HUDEP-2 (cell line): ENCODE results near the gene DENND4C.
"Not testable (repeated sequence)": the region's sequence is repeated elsewhere in the genome, so short reads cannot be mapped to it uniquely, and the experiment has no call there.

ENCODE experiments used
- DNase-seq, 76 experiments: peaks; one replicate each; lab custom pipeline; 2025; ENCODE audit not compliant: unreplicated experiment in 76 of 76; lab: John Stamatoyannopoulos, UW

DENND4C gene

DNA sequence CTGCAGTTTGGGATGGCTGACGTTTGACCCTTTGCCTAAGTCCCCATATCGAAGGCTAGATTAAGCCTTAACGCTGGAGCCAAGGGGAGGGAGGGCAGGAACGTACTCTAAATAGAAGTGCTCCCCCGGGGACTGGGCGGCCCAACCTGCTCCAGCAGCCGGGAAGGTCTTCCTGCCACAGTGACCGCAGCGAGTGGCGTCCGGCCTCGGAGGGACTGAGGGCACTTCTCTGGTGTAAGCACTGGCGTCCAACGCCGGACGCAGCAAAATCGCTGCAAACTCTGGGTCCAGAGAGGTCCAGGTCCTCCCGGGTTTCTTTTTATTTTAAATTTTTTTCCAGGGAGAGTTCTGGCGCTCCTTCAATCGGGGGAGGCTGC lies 177.8 kb downstream of the DENND4C start:
- peak in 2 of 76 experiments; percentile 9 to 21 for DNase-seq

DNA sequence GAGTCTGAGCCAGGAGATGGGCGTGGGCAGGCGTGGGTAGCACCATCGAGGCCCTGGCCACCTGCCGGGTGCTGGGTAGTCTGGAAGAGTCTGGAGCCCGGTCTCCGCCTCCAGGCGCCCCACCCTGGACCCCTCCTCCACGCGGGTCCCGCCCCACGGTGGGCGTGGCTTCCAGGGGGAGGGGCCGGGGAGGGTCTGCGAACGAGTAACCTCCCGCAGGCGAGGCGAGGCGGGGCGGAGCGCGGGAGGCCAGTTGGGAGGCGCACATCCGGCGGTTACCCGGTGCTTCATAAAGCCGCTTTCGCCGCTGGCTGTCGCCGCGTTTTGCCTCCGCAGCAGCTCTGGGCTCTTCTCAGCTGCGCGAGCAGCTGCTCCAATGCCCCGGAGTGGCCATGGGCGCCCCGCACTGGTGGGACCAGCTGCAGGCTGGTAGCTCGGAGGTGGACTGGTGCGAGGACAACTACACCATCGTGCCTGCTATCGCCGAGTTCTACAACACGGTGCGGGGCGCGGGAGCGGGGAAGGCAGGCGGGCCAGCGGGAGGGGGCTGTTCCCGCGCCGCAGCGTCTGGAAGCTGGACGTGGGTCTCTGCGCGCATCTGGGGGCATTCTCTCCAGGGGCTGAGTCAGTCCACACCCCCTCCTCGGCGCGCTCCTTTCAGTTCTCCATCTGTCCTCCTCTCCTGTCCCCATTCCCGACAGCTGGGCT lies 178.4 kb downstream of the DENND4C start, which contains the start of gene ACER2:
TSS of gene ACER2 (plus strand) at position 317 of the 708 bp plus-strand sequence. CDS start at position 393, 76 bp downstream.
- DNase-seq = peak in 74 of 76 experiments; percentile 25 to 97 (median 89)

DNA sequence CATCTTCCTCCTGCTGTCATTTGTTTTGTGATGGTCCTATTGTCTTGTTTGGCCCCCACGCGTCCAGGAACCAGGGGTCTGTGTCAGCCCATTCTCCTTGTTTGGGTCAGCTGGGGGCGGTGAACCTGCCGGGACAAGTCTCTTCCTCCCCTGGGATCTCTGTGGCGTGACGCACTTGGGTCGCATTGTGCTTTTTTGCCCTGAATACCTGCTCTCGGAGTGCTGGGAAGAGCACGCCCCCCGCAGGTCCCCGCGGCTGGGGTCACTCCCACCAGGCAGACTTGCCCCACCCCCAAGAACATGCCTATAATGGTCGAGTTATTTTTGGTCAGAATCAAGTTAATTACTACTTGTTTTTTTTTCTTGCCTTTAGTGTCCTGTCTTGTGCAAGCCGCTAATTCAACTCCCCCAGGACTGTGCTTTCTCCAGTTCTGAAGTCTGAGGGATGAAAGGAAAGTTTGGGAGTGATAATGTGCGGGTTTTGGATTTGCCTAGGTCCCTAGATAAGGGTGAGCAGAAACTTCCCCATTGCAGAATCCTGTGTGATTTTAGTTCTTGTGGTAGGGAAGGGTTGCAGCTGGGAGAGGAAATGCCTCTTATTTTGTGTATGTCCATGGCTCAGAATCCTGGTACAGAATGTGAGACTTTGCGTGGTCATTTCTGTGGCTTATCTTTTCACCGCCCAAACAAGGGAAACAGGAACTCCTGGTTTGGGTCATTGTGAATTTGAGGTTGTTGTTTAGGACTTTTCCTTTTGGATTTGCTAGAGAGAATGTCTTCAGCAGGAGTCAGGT lies 179.1 kb downstream of the DENND4C start:
- DNase-seq = peak in 2 of 76 experiments; percentile 11 to 14

DNA sequence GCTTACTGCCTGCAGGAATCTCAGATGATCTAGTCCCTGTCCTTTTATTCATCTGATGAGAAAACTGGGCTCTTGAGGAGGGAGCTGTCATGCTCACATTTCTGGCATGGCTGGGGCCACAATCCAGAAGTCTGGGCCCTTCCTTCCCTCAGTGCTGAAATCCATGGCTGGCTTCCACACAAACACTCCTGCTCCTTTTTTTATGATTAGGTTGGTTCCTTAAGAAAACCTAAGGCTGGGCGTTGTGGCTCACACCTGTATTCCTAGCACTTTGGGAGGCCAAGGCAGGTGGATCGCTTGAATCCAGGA lies 179.7 kb downstream of the DENND4C start:
- DNase-seq = no peak

DNA sequence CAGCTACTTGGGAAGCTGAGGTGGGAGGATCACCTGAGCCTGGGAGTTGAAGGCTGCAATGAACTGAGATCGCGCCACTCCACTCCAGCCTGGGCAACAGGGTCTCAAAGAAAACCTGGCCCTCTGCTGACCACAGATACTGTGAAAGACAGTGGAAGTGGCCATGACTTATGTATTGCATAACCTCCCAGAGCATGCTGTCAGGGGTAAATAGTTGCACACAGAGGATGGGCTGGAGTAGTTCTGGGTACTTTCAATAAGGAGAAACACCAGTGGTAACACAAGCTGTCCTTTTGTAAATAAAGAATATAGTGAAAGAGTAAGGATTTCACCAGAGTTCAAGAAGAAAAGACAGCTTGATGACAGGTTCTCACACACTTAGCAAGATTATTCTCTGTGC lies 180.1 kb downstream of the DENND4C start:
- no peak for DNase-seq

DNA sequence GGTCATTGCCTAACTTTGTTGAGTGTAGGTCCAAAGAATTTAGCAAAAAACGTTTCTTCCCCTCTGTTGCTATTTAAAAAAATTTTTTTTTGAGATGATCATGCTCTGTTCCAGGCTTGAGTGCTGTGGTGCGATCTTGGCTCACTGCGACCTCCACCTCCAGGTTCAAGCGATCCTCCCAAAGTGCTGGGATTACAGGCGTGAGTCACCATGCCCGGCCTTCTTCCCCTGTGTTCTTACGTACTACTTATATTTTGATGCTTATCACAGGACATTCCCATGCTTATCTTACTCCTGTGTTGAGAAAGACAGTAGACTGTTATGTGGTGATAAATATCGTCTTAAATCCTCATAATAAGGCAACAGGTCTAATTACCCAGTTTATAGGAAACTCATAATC lies 180.8 kb downstream of the DENND4C start:
- DNase-seq = no peak

DNA sequence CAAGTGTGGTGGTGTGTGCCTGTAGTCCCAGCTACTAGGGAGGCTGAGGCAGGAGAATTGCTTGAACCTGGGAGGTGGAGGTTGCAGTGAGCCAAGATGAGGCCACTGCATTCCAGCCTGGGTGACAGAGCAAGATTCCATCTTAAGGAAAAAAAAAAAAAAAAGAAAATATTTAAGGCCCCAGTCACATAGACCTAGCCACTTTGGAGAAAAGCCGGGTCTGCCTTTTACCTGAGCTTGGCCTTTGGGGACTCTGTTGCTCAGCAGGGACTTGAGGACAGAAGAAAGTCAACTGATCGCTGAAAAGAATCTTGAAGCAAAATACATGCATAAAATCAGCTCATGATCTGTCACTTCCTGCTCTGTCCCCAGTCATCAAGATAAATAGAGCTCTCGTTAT lies 183.0 kb downstream of the DENND4C start:
- DNase-seq = not testable (repeated sequence)

DNA sequence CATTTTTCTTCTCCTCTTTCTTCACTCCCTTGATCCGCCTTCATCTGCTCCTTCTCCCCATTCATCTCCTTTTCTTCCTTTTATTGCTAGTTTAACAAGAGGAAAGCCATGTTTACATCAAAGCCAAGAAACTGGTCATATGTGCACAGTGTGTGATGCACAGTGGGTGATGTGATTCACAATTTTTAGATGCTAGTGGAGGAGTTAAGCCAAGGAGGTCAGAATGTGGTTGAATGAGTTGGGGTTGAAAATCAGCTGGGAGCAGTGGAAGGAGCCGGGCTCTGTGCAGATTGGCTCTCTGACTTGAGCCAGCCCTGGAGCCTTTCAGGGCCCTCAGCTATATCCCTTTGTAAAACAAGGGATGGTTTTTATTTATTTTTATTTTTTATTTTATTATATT lies 185.7 kb downstream of the DENND4C start:
- DNase-seq = no peak

DNA sequence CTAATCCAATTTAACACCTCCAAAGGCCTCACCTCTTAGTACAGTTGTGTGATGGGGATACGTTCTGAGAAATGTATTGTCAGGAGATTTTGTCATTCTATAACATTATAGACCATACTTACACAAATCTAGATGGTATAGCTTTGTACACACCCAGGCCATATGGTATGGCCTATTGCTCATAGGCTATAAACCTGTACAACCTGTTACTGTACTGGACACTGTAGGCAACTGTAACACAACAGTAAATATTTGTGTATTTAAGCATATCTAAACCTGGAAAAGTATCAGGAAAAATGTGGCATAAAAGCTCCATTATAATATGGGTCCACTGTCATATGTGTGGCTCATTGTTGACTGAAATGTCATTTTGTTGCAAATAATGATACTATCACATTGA lies 190.4 kb downstream of the DENND4C start:
- DNase-seq = no peak
